HG03175 (cell line): ENCODE results near the gene GRM8.

Source experiments
- ATAC-seq: cut with Tn5 transposase; IDR thresholded peaks from one replicate; pipeline ENCODE4 v1.9.1; 2021; ENCODE audit warnings: mild to moderate bottlenecking, moderate library complexity; ENCODE audit not compliant: unreplicated experiment

The GRM8 gene

GRCh38 chr7:126574276-126575250 lies 678.2 kb downstream of the GRM8 start:
- ATAC-seq = no peak

GRCh38 chr7:126570845-126571244 lies 681.9 kb downstream of the GRM8 start:
- no peak for ATAC-seq

- ATAC-seq = no peak
These were observed 683.3 kb downstream of the GRM8 start for GRCh38 chr7:126569402-126569801.

GRCh38 chr7:126557271-126557670 lies 695.5 kb downstream of the GRM8 start:
- ATAC-seq = no peak

- ATAC-seq = no peak
These were observed 711.3 kb downstream of the GRM8 start for GRCh38 chr7:126541406-126541805.

- no peak for ATAC-seq
These were observed 717.6 kb downstream of the GRM8 start for GRCh38 chr7:126535176-126535575.

- ATAC-seq = no peak
These were observed 719.0 kb downstream of the GRM8 start for GRCh38 chr7:126533715-126534114.

GRCh38 chr7:126529833-126530232 lies 722.9 kb downstream of the GRM8 start:
- no peak for ATAC-seq

- no peak for ATAC-seq
These were observed 723.5 kb downstream of the GRM8 start for GRCh38 chr7:126529254-126529653.

GRCh38 chr7:126525906-126526305 lies 726.8 kb downstream of the GRM8 start:
- no peak for ATAC-seq

- ATAC-seq = no peak
These were observed 727.8 kb downstream of the GRM8 start for GRCh38 chr7:126524967-126525366.

GRCh38 chr7:126511046-126511445 lies 741.7 kb downstream of the GRM8 start:
- no peak for ATAC-seq

- ATAC-seq = peak; percentile 48
These were observed 751.1 kb downstream of the GRM8 start for GRCh38 chr7:126501617-126502016.

GRCh38 chr7:126499481-126499880 lies 753.3 kb downstream of the GRM8 start:
- no peak for ATAC-seq

GRCh38 chr7:126495733-126496132 lies 757.0 kb downstream of the GRM8 start:
- ATAC-seq = no peak

GRCh38 chr7:126495001-126495400 lies 757.7 kb downstream of the GRM8 start:
- ATAC-seq = no peak

- no peak for ATAC-seq
These were observed 758.9 kb downstream of the GRM8 start for GRCh38 chr7:126493801-126494200.

GRCh38 chr7:126489874-126490273 lies 762.9 kb downstream of the GRM8 start:
- ATAC-seq = no peak

GRCh38 chr7:126487728-126488442 lies 764.9 kb downstream of the GRM8 start:
- no peak for ATAC-seq

- no peak for ATAC-seq
These were observed 765.9 kb downstream of the GRM8 start for GRCh38 chr7:126486806-126487205.

- ATAC-seq = no peak
These were observed 767.0 kb downstream of the GRM8 start for GRCh38 chr7:126485791-126486190.

GRCh38 chr7:126483972-126484371 lies 768.8 kb downstream of the GRM8 start:
- no peak for ATAC-seq
